Spleen (tissue), 11 donors: ENCODE results near the gene SORCS1. TPM values are rescaled to one million over a fixed set of nuclear protein-coding genes. Genes with fewer than 3 reads are reported as not detected.

Source experiments
- DNase-seq: peaks from one replicate; pipeline ENCODE4 v3.0.0-alpha.2; 2020
- H3K27ac ChIP-seq, 8 donors: fragments of 200-600 bp; sonication (generic) in 7 of 8; 1 replicate in 4 of 8; 2 replicates in 4 of 8; pipeline versions ENCODE4 v1.5.0 to v1.8.0; 2016 to 2021; ENCODE audit warnings: inconsistent platforms in 4 of 8, mild to moderate bottlenecking in 4 of 8, moderate library complexity in 1 of 8
- H3K27me3 ChIP-seq, 7 donors: fragments of 200-600 bp; sonication (generic) in 6 of 7; replicated peaks in 1 of 7; 1 replicate in 4 of 7; 2 replicates in 3 of 7; pipeline versions ENCODE4 v1.5.0 to v1.8.0; 2016 to 2021; ENCODE audit warnings: inconsistent platforms in 3 of 7, mild to moderate bottlenecking in 1 of 7
- H3K36me3 ChIP-seq, 6 donors: fragments of 200-600 bp; sonication (generic) in 5 of 6; 1 replicate in 4 of 6; 2 replicates in 2 of 6; pipeline versions ENCODE4 v1.5.0 to v1.8.0; 2016 to 2021; ENCODE audit warnings: inconsistent platforms in 2 of 6
- H3K4me1 ChIP-seq, 6 donors: fragments of 200-600 bp; sonication (generic) in 5 of 6; 1 replicate in 3 of 6; 2 replicates in 3 of 6; pipeline versions ENCODE4 v1.5.0 to v1.8.0; 2016 to 2021; ENCODE audit warnings: inconsistent platforms in 3 of 6
- H3K4me3 ChIP-seq, 8 donors: fragments of 200-600 bp; sonication (generic) in 7 of 8; 1 replicate in 4 of 8; 2 replicates in 4 of 8; pipeline versions ENCODE4 v1.5.0 to v1.8.0; 2016 to 2021; ENCODE audit warnings: inconsistent platforms in 4 of 8, mild to moderate bottlenecking in 4 of 8, moderate library complexity in 2 of 8
- H3K9me3 ChIP-seq, 8 donors: fragments of 200-600 bp; sonication (generic) in 7 of 8; 1 replicate in 4 of 8; 2 replicates in 4 of 8; pipeline versions ENCODE4 v1.5.0 to v1.8.0; 2016 to 2021; ENCODE audit warnings: inconsistent platforms in 4 of 8
- CTCF ChIP-seq, 11 experiments: fragments of 200-600 bp in 7 of 11; fragments of 450-650 bp in 4 of 11; sonication (generic) in 4 of 11; IDR thresholded peaks in 8 of 11; conservative IDR thresholded peaks in 3 of 11; 1 replicate in 7 of 11; 2 replicates in 4 of 11; pipeline versions ENCODE4 v1.4.0 to v1.8.0; 2016 to 2021; ENCODE audit warnings: antibody characterized with exemption in 11 of 11, inconsistent platforms in 4 of 11, mild to moderate bottlenecking in 1 of 11
- POLR2A ChIP-seq, 3 donors: fragments of 450-650 bp; IDR thresholded peaks; one replicate each; pipeline ENCODE4 v1.5.1; 2017; ENCODE audit warnings: antibody characterized with exemption in 3 of 3, mild to moderate bottlenecking in 1 of 3
- POLR2AphosphoS5 ChIP-seq, 3 donors: sonication (generic); formaldehyde crosslinking; IDR thresholded peaks; one replicate each; pipeline ENCODE4 v1.5.1; 2017; ENCODE audit warnings: antibody characterized with exemption in 3 of 3
- WGBS, 5 donors: extraction: QIAGEN DNeasy Blood & Tissue Kit in 3 of 5; methylation state at CpG; one replicate each; pipeline versions ENCODE4 v1.1.5 to v1.1.7; 2013 to 2018; 5-methylcytosine and 5-hydroxymethylcytosine counted together
- intact Hi-C: fragments of 100-400 bp; cut with DNase I; formaldehyde crosslinking; loops from one replicate; pipeline ENCODE4 v1.15.0; 2023; ENCODE audit warnings: low total_unique reads
- polyA plus RNA-seq, 3 donors: library from polyadenylated mRNA; stranded (reverse); fragments of 200-250 nt; gene quantifications; one replicate each; pipeline ENCODE4 v1.2.1, GENCODE V29; 2013
- total RNA-seq, 7 donors: library from RNA; depleted of rRNA in 3 of 7; stranded (reverse); fragments of >200 nt in 3 of 7; fragmentation: NEBNext Ultra II Directional in 4 of 7; extraction: Animal tissue kit (Norgen Biotek cat#: 25700) in 4 of 7; gene quantifications; one replicate each; pipeline versions ENCODE4 v1.1.0 to v1.2.1, GENCODE V29; 2016 to 2021
- donor health status: healthy with polysubstance abuse.
- donor health status: DM: no; HTN: no; CAD: no; lungs with moderate emphysema.
- donor health status: DM: no; HTN: no; CAD: no.
- donor health status: Bipolar disorder and iron deficiency.
- donor health status: healthy.
- donor health status: DM: no; HTN: no; CAD: no.
- donor health status: DM: yes; HTN: yes; CAD: no.

Gene SORCS1
- total and polyA plus RNA-seq, 10 donors, result 0.67 to 2.7 (median 1.6) TPM

- Histone ChIP-seq H3K4me1 (peaks cover 0 to 27% (median 14%) of the 10 kb centered on the region in 6 donors), H3K36me3 (no peaks in the 10 kb centered on the region), H3K27me3 (no peaks in the 10 kb centered on the region), H3K27ac (no peak overlapping the region), H3K4me3 (no peak overlapping the region), H3K9me3 (peaks cover 0 to 7% (median 0%) of the 10 kb centered on the region in 8 donors)
- TF ChIP-seq POLR2A (IDR thresholded peaks at IDR 0.05), result no peak
- no peak for TF ChIP-seq POLR2AphosphoS5 (IDR thresholded peaks at IDR 0.05)
- no peak for TF ChIP-seq CTCF (IDR thresholded peaks at IDR 0.05 in 8 of 11, conservative IDR thresholded peaks at IDR 0.05 in 3 of 11)
- intact Hi-C loops, result no loop called here
- DNase-seq, result no peak
- 88 to 99% (median 92%) methylated on average over 7 to 9 of the region's 9 CpGs for WGBS, 5 donors
Observed at GRCh38 chr10:106955133-106955532, 209.4 kb downstream of the SORCS1 start.

GRCh38 chr10:106952033-106952432 lies 212.5 kb downstream of the SORCS1 start:
- Histone ChIP-seq H3K4me1 (no peaks in the 10 kb centered on the region), H3K27ac (no peak overlapping the region), H3K4me3 (no peak overlapping the region), H3K9me3 (peaks cover 0 to 7% (median 0%) of the 10 kb centered on the region in 8 donors), H3K27me3 (no peaks in the 10 kb centered on the region), H3K36me3 (no peaks in the 10 kb centered on the region)
- WGBS, 5 donors, result 71 to 91% (median 86%) methylated on average over 1 of the region's 1 CpG
- intact Hi-C loops, result no loop called here
- no peak for TF ChIP-seq POLR2A (IDR thresholded peaks at IDR 0.05)
- TF ChIP-seq POLR2AphosphoS5 (IDR thresholded peaks at IDR 0.05), result no peak
- TF ChIP-seq CTCF (IDR thresholded peaks at IDR 0.05 in 8 of 11, conservative IDR thresholded peaks at IDR 0.05 in 3 of 11), result no peak
- DNase-seq, result no peak

- no peaks in the 10 kb centered on the region for H3K4me1 ChIP-seq
- H3K9me3 ChIP-seq, result peaks cover 0 to 7% (median 0%) of the 10 kb centered on the region in 8 donors
- TF ChIP-seq CTCF (IDR thresholded peaks at IDR 0.05 in 8 of 11, conservative IDR thresholded peaks at IDR 0.05 in 3 of 11) (no peak), POLR2AphosphoS5 (IDR thresholded peaks at IDR 0.05) (no peak), POLR2A (IDR thresholded peaks at IDR 0.05) (no peak)
- intact Hi-C loops, result no loop called here
- no peaks in the 10 kb centered on the region for H3K27me3 ChIP-seq
- H3K27ac ChIP-seq, result no peak overlapping the region
- H3K36me3 ChIP-seq, result no peaks in the 10 kb centered on the region
- WGBS, 5 donors, result 74 to 84% (median 81%) methylated on average over 5 of the region's 5 CpGs
- H3K4me3 ChIP-seq, result no peak overlapping the region
- DNase-seq, result no peak
Observed at GRCh38 chr10:106949680-106950478, 214.6 kb downstream of the SORCS1 start.

- WGBS, 5 donors, result 83 to 90% (median 88%) methylated on average over 3 of the region's 3 CpGs
- Histone ChIP-seq H3K4me1 (no peaks in the 10 kb centered on the region), H3K9me3 (peaks cover 0 to 7% (median 0%) of the 10 kb centered on the region in 8 donors), H3K4me3 (no peak overlapping the region), H3K36me3 (no peaks in the 10 kb centered on the region), H3K27ac (no peak overlapping the region), H3K27me3 (no peaks in the 10 kb centered on the region)
- no peak for TF ChIP-seq CTCF (IDR thresholded peaks at IDR 0.05 in 8 of 11, conservative IDR thresholded peaks at IDR 0.05 in 3 of 11)
- TF ChIP-seq POLR2AphosphoS5 (IDR thresholded peaks at IDR 0.05), result no peak
- no peak for TF ChIP-seq POLR2A (IDR thresholded peaks at IDR 0.05)
- DNase-seq, result no peak
- intact Hi-C loops, result no loop called here
Observed at GRCh38 chr10:106947643-106948042, 216.9 kb downstream of the SORCS1 start.
